Epithelial cell of esophagus (primary cell): ENCODE measurements around the gene DRG2.
A peak's percentile ranks its signal among the peaks of the same experiment; 100 is the strongest.

ENCODE experiments used
- DNase-seq: peaks from one replicate; pipeline ENCODE4 v3.0.0; 2010; ENCODE audit warnings: low read depth
- H3K4me3 ChIP-seq: 2 replicates; pipeline ENCODE4 v1.5.1; 2011; ENCODE audit warnings: mild to moderate bottlenecking, low read length, control low read depth
- CTCF ChIP-seq: IDR thresholded peaks from 2 replicates; pipeline ENCODE4 v1.5.1; 2011; ENCODE audit warnings: low read depth, mild to moderate bottlenecking, low read length, control low read depth, inconsistent platforms; ENCODE audit not compliant: insufficient read depth; ENCODE audit errors: missing control alignments

DRG2 gene

GRCh38 chr17:18151290-18151689, 63.5 kb downstream of the DRG2 start:
- H3K4me3 ChIP-seq: no peak overlapping the region
- TF ChIP-seq CTCF: no peak
- no peak for DNase-seq

- TF ChIP-seq CTCF: no peak
- no peak for DNase-seq
- H3K4me3 ChIP-seq: no peak overlapping the region
Measured at GRCh38 chr17:18155179-18155578, 67.4 kb downstream of the DRG2 start.

GRCh38 chr17:18156171-18156975, 68.6 kb downstream of the DRG2 start:
- H3K4me3 ChIP-seq: no peak overlapping the region
- TF ChIP-seq CTCF: no peak
- peak; percentile 34 for DNase-seq

- no peak overlapping the region for H3K4me3 ChIP-seq
- TF ChIP-seq CTCF: no peak
Measured at GRCh38 chr17:18156976-18157280, 69.2 kb downstream of the DRG2 start.

More at GRCh38 chr17:18156976-18157280, 69.2 kb downstream of the DRG2 start:
- DNase-seq: no peak
